Measurements from ENCODE around the gene NHERF2. TPM values are rescaled to one million over a fixed set of nuclear protein-coding genes. Genes with fewer than 3 reads are reported as not detected.

Gene NHERF2
- total and polyA plus RNA-seq, 2 of the 4 experiments (the other 2 are of a cell fraction): 18.6 to 77.8 TPM

DNA sequence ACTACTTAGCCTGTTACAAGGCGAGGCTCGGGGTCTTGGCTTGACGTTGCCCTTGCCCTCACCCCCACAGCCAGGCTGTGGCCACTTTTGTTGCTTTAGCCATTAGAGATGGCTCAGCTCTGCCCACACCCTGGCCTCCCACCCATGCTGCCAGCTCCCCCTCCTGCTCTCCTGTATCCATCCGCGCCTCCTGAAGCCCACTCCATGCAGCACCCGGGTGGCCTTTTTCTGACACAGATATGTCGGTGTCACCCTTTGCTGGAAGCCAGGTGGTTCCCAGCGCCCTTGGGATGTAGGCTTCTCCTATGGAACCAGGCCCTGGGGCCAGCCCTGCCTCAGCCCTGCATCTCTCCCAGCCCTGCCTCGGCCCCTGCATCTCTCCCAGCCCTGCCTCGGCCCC is 30.7 kb downstream of the NHERF2 start:
- Histone ChIP-seq H2BK15ac (ENCODE audit: low read depth, low read length) (no peak overlapping the region), H3K4ac (ENCODE audit: low read depth, low read length) (no peak overlapping the region), H2BK20ac (ENCODE audit: low read depth, low read length) (no peak overlapping the region), H3K9ac (ENCODE audit: low read depth, low read length) (no peak overlapping the region), H2BK120ac (ENCODE audit: low read depth, low read length) (no peak overlapping the region), H2AFZ (replicated peaks; ENCODE audit: low read length, poor library complexity) (no peak overlapping the region), H3K27me3 (ENCODE audit: control insufficient read depth, insufficient read depth, low read length) (no peaks in the 10 kb centered on the region), H3K14ac (replicated peaks; ENCODE audit: low read depth, low read length) (no peak overlapping the region), H3K27ac (ENCODE audit: insufficient read depth, low read length) (no peak overlapping the region), H4K91ac (ENCODE audit: insufficient read depth, low read depth, low read length) (no peak overlapping the region), H3K4me3 (ENCODE audit: insufficient read depth, low read depth, low read length) (no peak overlapping the region), H3K4me2 (ENCODE audit: low read depth, low read length) (no peak overlapping the region), H3K56ac (ENCODE audit: extremely low read depth, insufficient read depth, low read length) (no peak overlapping the region), H3K23ac (ENCODE audit: low read depth, low read length) (no peak overlapping the region), H4K8ac (ENCODE audit: low read depth in 2 of 2, low read length in 2 of 2) (no peak overlapping the region), H3K9me1 (ENCODE audit: insufficient read depth, low read length) (no peaks in the 10 kb centered on the region), H2AK5ac (ENCODE audit: low read depth, low read length) (no peak overlapping the region), H4K5ac (ENCODE audit: low read depth, low read length) (no peak overlapping the region), H3K18ac (ENCODE audit: low read depth, low read length) (no peak overlapping the region), H3K79me1 (ENCODE audit: low read depth in 1 of 2, low read length in 2 of 2) (peaks cover under 1 to 24% of the 10 kb centered on the region in 2 experiments; a peak in 3 of 4 replicates), H3K36me3 (ENCODE audit: control insufficient read depth, insufficient read depth, low read length) (peaks cover 63% of the 10 kb centered on the region), H2AK9ac (replicated peaks; ENCODE audit: low read depth, low read length, poor library complexity) (no peak overlapping the region), H4K20me1 (ENCODE audit: insufficient read depth, low read length) (no peaks in the 10 kb centered on the region; the same call in 1 of the 2 replicates), H3K9me3 (ENCODE audit: control insufficient read depth, insufficient read depth, low read length) (no peaks in the 10 kb centered on the region), H2BK5ac (ENCODE audit: low read depth, low read length, poor library complexity, severe bottlenecking) (no peak overlapping the region), H3K4me1 (ENCODE audit: control insufficient read depth, insufficient read depth, low read length) (no peaks in the 10 kb centered on the region)
- WGBS, 2 experiments (ENCODE audit: extremely low coverage in 2 of 2, insufficient read length in 1 of 2): 94% methylated on average over 7 of the region's 10 CpGs; no CpG with 5 or more reads in 1 of the 2 experiments
- ChIA-PET CTCF (no interaction called here), POLR2A (ENCODE audit: unreplicated experiment) (no interaction called here)
- dilution Hi-C loops (cut with HindIII; ENCODE audit: low sequenced_read_pairs, unreplicated experiment): no loop called here
- intact Hi-C loops (cut with micrococcal nuclease): no loop called here
- DNase-seq (no peak), ATAC-seq (ENCODE audit: low read depth) (no peak)
- in situ Hi-C loops (cut with MboI; ENCODE audit: low sequenced_read_pairs): no loop called here
- no TSS peak for BruUV-seq (replicated peaks)
- TF ChIP-seq CHD1 (IDR thresholded peaks at IDR 0.05; ENCODE audit: low read depth, low read length): no peak
- TF ChIP-seq, protein P1, sequence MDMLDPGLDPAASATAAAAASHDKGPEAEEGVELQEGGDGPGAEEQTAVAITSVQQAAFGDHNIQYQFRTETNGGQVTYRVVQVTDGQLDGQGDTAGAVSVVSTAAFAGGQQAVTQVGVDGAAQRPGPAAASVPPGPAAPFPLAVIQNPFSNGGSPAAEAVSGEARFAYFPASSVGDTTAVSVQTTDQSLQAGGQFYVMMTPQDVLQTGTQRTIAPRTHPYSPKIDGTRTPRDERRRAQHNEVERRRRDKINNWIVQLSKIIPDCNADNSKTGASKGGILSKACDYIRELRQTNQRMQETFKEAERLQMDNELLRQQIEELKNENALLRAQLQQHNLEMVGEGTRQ (IDR thresholded peaks at IDR 0.05; ENCODE audit: low read depth, low read length): no peak
- no peak for TF ChIP-seq CEBPB (IDR thresholded peaks at IDR 0.05; ENCODE audit: low read depth, low read length)
- TF ChIP-seq BHLHE40 (IDR thresholded peaks at IDR 0.05; ENCODE audit: low read depth, low read length): no peak
- TF ChIP-seq NFE2L2 (IDR thresholded peaks at IDR 0.05; ENCODE audit: low read depth, low read length): no peak
